Ishikawa (cell line): ENCODE results near the gene NPAS3.

Experiments
- CEBPB ChIP-seq: IDR thresholded peaks from 2 replicates; pipeline ENCODE4 v1.6.1; 2012
- CREB1 ChIP-seq: IDR thresholded peaks from 2 replicates; pipeline ENCODE4 v1.6.1; 2012; ENCODE audit warnings: low read depth
- EGR1 ChIP-seq: IDR thresholded peaks from 2 replicates; pipeline ENCODE4 v1.6.1; 2012
- EP300 ChIP-seq: IDR thresholded peaks from 2 replicates; pipeline ENCODE4 v1.6.1; 2012; ENCODE audit warnings: borderline replicate concordance
- FOXM1 ChIP-seq: IDR thresholded peaks from 2 replicates; pipeline ENCODE4 v1.6.1; 2012; ENCODE audit warnings: low read depth, borderline replicate concordance
- NFIC ChIP-seq: IDR thresholded peaks from 2 replicates; pipeline ENCODE4 v1.6.1; 2012
- RAD21 ChIP-seq: IDR thresholded peaks from 2 replicates; pipeline ENCODE4 v1.6.1; 2012; ENCODE audit warnings: low read depth
- TAF1 ChIP-seq: IDR thresholded peaks from 2 replicates; pipeline ENCODE4 v1.6.1; 2012; ENCODE audit warnings: low read depth, mild to moderate bottlenecking
- TCF12 ChIP-seq: IDR thresholded peaks from 2 replicates; pipeline ENCODE4 v1.6.1; 2012; ENCODE audit warnings: low read depth
- TEAD4 ChIP-seq: IDR thresholded peaks from 2 replicates; pipeline ENCODE4 v1.6.1; 2012
- YY1 ChIP-seq: IDR thresholded peaks from 2 replicates; pipeline ENCODE4 v1.6.1; 2012; ENCODE audit warnings: low read depth
- ZBTB7A ChIP-seq: IDR thresholded peaks from 2 replicates; pipeline ENCODE4 v1.6.1; 2012; ENCODE audit warnings: low read depth
- TF ChIP-seq, protein P1 (sequence below): IDR thresholded peaks from 2 replicates; pipeline ENCODE4 v1.6.1; 2012
- TF ChIP-seq, protein P2 (sequence below): IDR thresholded peaks from 2 replicates; pipeline ENCODE4 v1.6.1; 2012; ENCODE audit warnings: low read depth, mild to moderate bottlenecking
- TF ChIP-seq, protein P3 (sequence below): IDR thresholded peaks from 2 replicates; pipeline ENCODE4 v1.6.1; 2012

NPAS3 gene

DNA sequence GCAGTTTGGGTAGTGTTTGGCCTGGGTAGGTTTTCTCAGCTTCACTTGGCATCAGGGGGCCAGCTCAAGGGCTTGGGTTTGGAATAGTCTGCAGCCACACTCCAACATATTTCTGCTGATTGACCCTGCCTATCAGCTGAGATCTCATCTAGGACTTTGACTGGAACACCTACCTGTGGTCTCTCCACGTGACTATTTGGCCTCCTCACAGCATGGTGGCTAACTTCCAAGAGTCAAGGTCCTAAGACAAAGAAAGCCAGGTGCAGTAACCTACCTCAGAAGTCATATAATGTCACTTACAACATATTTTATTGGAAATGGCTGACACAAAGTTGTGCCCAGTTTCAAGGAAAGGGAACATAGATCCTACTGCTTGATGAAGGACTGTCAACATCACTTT, 531.2 kb downstream of the NPAS3 start:
- TF ChIP-seq TEAD4 (no peak), CEBPB (no peak), EP300 (no peak), NFIC (no peak), ZBTB7A (no peak), RAD21 (no peak), TAF1 (no peak), FOXM1 (no peak)
- TF ChIP-seq, protein P1, sequence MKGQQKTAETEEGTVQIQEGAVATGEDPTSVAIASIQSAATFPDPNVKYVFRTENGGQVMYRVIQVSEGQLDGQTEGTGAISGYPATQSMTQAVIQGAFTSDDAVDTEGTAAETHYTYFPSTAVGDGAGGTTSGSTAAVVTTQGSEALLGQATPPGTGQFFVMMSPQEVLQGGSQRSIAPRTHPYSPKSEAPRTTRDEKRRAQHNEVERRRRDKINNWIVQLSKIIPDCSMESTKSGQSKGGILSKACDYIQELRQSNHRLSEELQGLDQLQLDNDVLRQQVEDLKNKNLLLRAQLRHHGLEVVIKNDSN, result no peak
- TF ChIP-seq, protein P2, sequence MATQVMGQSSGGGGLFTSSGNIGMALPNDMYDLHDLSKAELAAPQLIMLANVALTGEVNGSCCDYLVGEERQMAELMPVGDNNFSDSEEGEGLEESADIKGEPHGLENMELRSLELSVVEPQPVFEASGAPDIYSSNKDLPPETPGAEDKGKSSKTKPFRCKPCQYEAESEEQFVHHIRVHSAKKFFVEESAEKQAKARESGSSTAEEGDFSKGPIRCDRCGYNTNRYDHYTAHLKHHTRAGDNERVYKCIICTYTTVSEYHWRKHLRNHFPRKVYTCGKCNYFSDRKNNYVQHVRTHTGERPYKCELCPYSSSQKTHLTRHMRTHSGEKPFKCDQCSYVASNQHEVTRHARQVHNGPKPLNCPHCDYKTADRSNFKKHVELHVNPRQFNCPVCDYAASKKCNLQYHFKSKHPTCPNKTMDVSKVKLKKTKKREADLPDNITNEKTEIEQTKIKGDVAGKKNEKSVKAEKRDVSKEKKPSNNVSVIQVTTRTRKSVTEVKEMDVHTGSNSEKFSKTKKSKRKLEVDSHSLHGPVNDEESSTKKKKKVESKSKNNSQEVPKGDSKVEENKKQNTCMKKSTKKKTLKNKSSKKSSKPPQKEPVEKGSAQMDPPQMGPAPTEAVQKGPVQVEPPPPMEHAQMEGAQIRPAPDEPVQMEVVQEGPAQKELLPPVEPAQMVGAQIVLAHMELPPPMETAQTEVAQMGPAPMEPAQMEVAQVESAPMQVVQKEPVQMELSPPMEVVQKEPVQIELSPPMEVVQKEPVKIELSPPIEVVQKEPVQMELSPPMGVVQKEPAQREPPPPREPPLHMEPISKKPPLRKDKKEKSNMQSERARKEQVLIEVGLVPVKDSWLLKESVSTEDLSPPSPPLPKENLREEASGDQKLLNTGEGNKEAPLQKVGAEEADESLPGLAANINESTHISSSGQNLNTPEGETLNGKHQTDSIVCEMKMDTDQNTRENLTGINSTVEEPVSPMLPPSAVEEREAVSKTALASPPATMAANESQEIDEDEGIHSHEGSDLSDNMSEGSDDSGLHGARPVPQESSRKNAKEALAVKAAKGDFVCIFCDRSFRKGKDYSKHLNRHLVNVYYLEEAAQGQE, result no peak

DNA sequence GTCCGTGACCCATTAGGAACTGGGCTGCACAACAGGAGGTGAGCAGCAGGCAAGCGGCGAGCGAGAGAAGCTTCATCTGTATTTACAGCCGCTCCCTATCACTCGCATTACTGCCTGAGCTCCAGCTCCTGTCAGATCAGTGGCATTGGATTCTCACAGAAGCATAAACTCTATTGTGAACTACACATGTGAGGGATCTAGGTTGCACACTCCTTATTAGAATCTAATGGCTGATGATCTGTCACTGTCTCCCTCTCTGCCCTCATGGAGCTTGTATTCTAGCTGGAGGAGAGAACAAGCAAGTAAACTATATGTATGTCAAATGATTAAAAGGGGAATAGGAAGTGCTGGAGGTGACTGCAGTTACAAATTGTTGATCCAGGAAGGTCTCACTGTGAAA, 533.1 kb downstream of the NPAS3 start:
- TF ChIP-seq EP300 (no peak), RAD21 (no peak), TAF1 (no peak), CEBPB (no peak)
- TF ChIP-seq, protein P1, result no peak

DNA sequence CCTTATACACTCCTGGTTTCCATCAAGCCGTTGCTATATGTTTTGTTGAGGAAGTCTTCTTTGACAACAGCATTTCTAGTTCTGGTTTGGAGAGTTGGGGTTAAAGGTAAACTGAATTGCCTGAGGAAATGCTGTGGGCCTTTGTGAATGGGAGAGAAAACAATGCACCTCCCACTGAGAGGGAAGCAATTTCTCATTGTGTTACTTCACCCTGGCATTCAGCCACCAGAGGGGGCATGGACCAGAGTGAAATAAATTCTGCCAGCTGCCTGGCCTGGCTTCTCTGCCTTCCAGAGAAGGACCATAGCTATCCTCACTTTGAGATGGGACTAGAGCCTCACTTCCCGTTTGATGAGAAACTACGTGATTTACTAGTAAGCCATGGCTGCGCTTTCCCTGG, 536.9 kb downstream of the NPAS3 start:
- TF ChIP-seq TCF12 (peak; percentile 69), TEAD4 (peak; percentile 59), YY1 (no peak), NFIC (peak; percentile 86), EP300 (peak; percentile 55; the same call in 1 of the 2 replicates), TAF1 (no peak), EGR1 (no peak), ZBTB7A (no peak), FOXM1 (no peak), CREB1 (no peak), CEBPB (peak; percentile 75), RAD21 (peak; percentile 20; the same call in 1 of the 2 replicates)
- TF ChIP-seq, protein P3, sequence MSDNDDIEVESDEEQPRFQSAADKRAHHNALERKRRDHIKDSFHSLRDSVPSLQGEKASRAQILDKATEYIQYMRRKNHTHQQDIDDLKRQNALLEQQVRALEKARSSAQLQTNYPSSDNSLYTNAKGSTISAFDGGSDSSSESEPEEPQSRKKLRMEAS, result no peak
- TF ChIP-seq, protein P1, result no peak
- TF ChIP-seq, protein P2, result no peak

DNA sequence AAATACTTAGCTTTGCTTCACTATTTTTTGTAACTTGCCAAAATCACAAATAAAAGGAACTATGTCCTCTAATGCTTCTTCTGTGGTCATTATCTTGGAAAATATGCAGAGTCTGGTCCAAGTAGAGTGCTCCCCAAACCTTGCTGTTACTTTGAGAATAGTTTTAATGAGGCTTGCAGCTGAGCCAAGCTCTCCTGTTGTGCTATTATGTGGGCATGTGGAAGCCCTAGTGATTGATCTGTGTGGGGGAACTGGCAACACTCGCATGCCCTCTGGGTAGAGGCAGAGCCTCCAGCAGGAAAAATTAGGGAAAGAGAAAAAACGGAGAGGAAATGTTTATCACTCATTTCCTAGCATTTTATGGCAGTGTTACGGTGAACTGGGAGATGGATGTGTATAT, 539.1 kb downstream of the NPAS3 start:
- no peak for TF ChIP-seq ZBTB7A
- TF ChIP-seq RAD21, result no peak
- TF ChIP-seq, protein P3, result no peak
- no peak for TF ChIP-seq EP300
- no peak for TF ChIP-seq EGR1
- TF ChIP-seq TEAD4, result no peak
- no peak for TF ChIP-seq CEBPB

DNA sequence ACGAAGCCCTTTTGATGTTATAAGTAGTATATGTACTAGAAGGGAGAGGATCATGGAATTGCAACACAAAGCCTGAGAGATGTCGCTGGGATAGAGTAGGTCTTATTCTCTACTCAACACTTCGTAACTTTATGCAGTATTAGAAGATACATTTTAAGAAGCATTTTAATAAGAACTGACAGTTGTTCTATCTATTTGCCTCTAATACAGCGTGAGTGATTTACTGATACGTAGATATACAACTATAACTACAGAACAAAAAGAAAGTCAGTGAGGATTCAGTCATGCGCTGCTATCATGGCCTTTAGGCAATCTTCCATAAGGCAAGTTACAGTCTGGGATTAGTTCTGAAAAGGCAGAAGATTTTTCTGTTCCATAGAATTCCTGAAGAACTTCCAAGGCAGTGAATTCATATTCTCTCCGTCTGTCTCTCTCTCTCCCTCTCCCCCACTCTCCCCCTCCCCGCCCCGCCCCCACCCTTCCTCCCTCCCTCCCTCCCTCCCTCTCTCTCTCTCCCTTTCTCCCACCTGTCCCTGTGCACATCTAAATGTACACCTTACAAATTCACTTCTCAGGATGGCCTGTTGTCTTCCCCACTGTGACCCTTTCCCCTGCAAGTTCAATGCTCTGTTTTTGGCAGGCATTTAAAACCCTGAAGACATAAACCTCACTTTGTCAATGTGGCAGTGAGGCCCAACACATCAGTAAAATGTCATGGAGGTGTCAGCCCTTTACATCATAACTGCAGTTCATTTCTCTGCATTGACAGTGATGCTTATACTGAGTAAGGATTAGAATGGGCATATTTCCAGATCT, 541.6 kb downstream of the NPAS3 start:
- no peak for TF ChIP-seq CEBPB
- TF ChIP-seq FOXM1, result no peak
- TF ChIP-seq, protein P3, result no peak
- no peak for TF ChIP-seq NFIC
- no peak for TF ChIP-seq EGR1
- TF ChIP-seq, protein P2, result no peak
- TF ChIP-seq, protein P1, result no peak
- TF ChIP-seq EP300, result no peak
- no peak for TF ChIP-seq CREB1
